ENCODE results near the gene FOXK1. TPM values are rescaled to one million over a fixed set of nuclear protein-coding genes. Genes with fewer than 3 reads are reported as not detected.
A peak's percentile ranks its signal among the peaks of the same experiment; 100 is the strongest.

FOXK1 gene
- total and polyA plus RNA-seq, 2 of the 13 experiments (the other 11 are each of a cell fraction or from before 2014, with no cell fraction given) = 4.6 to 8.8 TPM

- TF ChIP-seq REST (IDR thresholded peaks at IDR 0.05; ENCODE audit: borderline replicate concordance in 1 of 2, low read depth in 1 of 2, low read length in 2 of 2) (peak in 1 of 2 experiments; percentile 69; a peak in 2 of 4 replicates), ZNF207 (IDR thresholded peaks at IDR 0.05; ENCODE audit: borderline replicate concordance) (no peak), SIN3B (IDR thresholded peaks at IDR 0.05; ENCODE audit: low read length) (no peak), ZBTB7A (CRISPR knock-in tag; IDR thresholded peaks at IDR 0.05) (no peak), SP1 (IDR thresholded peaks at IDR 0.05) (no peak), SP1 (CRISPR knock-in tag; IDR thresholded peaks at IDR 0.05) (peak; percentile 22; the same call in 1 of the 2 replicates), ZNF556 (CRISPR knock-in tag; IDR thresholded peaks at IDR 0.05; ENCODE audit: borderline replicate concordance) (peak; percentile 68; the same call in 1 of the 2 replicates), GATAD2A (CRISPR knock-in tag; IDR thresholded peaks at IDR 0.05) (peak; percentile 87), ZNF678 (CRISPR knock-in tag; IDR thresholded peaks at IDR 0.05) (no peak), FOSL1 (CRISPR knock-in tag; IDR thresholded peaks at IDR 0.05; ENCODE audit: borderline replicate concordance) (no peak), CBX1 (IDR thresholded peaks at IDR 0.05; ENCODE audit: low read depth) (peak; percentile 73), ZNF383 (CRISPR knock-in tag; IDR thresholded peaks at IDR 0.05; ENCODE audit: borderline replicate concordance) (no peak), ZNF687 (CRISPR knock-in tag; IDR thresholded peaks at IDR 0.05) (peak; percentile 98), ZNF883 (CRISPR knock-in tag; IDR thresholded peaks at IDR 0.05; ENCODE audit: not compliant biosample characterization) (no peak), SMAD3 (CRISPR knock-in tag; IDR thresholded peaks at IDR 0.05) (no peak)
- TF ChIP-seq, protein P1, sequence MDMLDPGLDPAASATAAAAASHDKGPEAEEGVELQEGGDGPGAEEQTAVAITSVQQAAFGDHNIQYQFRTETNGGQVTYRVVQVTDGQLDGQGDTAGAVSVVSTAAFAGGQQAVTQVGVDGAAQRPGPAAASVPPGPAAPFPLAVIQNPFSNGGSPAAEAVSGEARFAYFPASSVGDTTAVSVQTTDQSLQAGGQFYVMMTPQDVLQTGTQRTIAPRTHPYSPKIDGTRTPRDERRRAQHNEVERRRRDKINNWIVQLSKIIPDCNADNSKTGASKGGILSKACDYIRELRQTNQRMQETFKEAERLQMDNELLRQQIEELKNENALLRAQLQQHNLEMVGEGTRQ (IDR thresholded peaks at IDR 0.05; ENCODE audit: low read depth, low read length) = no peak
- TF ChIP-seq, protein P1 (CRISPR knock-in tag; IDR thresholded peaks at IDR 0.05; ENCODE audit: borderline replicate concordance) = no peak
- TF ChIP-seq, protein P2, sequence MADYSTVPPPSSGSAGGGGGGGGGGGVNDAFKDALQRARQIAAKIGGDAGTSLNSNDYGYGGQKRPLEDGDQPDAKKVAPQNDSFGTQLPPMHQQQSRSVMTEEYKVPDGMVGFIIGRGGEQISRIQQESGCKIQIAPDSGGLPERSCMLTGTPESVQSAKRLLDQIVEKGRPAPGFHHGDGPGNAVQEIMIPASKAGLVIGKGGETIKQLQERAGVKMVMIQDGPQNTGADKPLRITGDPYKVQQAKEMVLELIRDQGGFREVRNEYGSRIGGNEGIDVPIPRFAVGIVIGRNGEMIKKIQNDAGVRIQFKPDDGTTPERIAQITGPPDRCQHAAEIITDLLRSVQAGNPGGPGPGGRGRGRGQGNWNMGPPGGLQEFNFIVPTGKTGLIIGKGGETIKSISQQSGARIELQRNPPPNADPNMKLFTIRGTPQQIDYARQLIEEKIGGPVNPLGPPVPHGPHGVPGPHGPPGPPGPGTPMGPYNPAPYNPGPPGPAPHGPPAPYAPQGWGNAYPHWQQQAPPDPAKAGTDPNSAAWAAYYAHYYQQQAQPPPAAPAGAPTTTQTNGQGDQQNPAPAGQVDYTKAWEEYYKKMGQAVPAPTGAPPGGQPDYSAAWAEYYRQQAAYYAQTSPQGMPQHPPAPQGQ (CRISPR knock-in tag; IDR thresholded peaks at IDR 0.05; ENCODE audit: borderline replicate concordance) = 0 out of 2 replicates have a peak, but pooled peaks have one; percentile 72
Measured at GRCh38 chr7:4742051-4742573, 60.0 kb downstream of the FOXK1 start (continued).

Data from HepG2 (cell line).